K562 (cell line): Measurements from ENCODE around the gene PITPNB.

Experiments
- FOS ChIP-seq: IDR thresholded peaks from 3 replicates; pipeline ENCODE4 v1.6.1; 2011; ENCODE audit not compliant: insufficient read length; ENCODE audit errors: extremely low read depth
- MYNN ChIP-seq, 2 experiments: sonication (generic); formaldehyde crosslinking in 1 of 2; IDR thresholded peaks; 2 replicates each; pipeline versions ENCODE4 v1.5.0 to v1.6.1; 2016 to 2020; ENCODE audit warnings: antibody characterized with exemption in 1 of 2, missing genetic modification reagents in 1 of 2
- POLR2AphosphoS5 ChIP-seq: IDR thresholded peaks from 2 replicates; pipeline ENCODE4 v1.6.1; 2011; ENCODE audit warnings: mild to moderate bottlenecking, low read depth, low read length, moderate library complexity; ENCODE audit not compliant: control insufficient read depth, insufficient read depth
- ZNF311 ChIP-seq: fragments of 250-450 bp; sonication (Bioruptor Pico); IDR thresholded peaks from 2 replicates; pipeline ENCODE4 v1.4.0; 2020; ENCODE audit warnings: mild to moderate bottlenecking, moderate library complexity

DNA sequence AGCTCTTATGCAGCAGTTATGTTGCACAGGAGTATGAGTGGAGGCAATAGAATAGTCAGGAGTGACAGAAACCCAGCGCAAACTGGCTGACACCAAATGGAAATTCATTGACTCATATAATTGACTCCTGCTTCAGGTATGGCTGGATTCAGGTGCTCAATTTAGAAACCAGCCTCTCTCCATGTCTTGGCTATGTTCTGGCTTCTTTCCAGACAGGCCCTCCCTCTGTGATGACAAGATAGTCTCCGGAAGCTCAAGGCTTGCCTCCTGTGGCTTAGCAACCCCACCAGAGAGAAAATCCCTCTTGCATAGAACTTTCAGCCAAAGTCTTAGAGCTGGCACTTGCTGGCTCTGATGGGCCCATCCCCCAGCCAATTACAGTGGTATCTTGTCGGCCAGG is 89.4 kb downstream of the PITPNB start:
- TF ChIP-seq FOS (no peak), ZNF311 (CRISPR knock-in tag) (no peak), POLR2AphosphoS5 (no peak), MYNN (IDR thresholded peaks at IDR 0.05) (no peak), MYNN (CRISPR knock-in tag; IDR thresholded peaks at IDR 0.05) (no peak)
